ENCODE data around the gene PPOX.

PPOX gene

GRCh38 chr1:161166669-161167548 is 683 bp downstream of the PPOX start:
- DNase-seq (ENCODE audit: low read depth) = peak; percentile 41
- TF ChIP-seq POLR2A (IDR thresholded peaks at IDR 0.05; ENCODE audit: extremely low read depth, insufficient read length) (no peak), MYC (IDR thresholded peaks at IDR 0.05; ENCODE audit: low read depth, low read length) (no peak)
- H3K4me3 ChIP-seq (ENCODE audit: low read depth, low read length) = peak overlapping the region; percentile 75

DNA sequence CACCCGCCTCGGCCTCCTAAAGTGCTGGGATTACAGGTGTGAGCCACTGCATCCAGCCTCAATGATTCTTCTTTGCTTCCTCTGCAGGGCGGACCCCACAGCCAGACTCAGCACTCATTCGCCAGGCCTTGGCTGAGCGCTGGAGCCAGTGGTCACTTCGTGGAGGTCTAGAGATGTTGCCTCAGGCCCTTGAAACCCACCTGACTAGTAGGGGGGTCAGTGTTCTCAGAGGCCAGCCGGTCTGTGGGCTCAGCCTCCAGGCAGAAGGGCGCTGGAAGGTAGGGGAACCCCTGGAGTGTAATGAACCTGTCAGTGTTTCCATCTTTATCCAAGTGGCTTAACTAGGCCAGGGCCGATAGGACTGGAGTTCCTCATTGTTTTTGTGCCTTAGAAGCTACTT is 2.7 kb downstream of the PPOX start:
- no peak overlapping the region for H3K4me3 ChIP-seq (ENCODE audit: low read depth, low read length)
- TF ChIP-seq, protein P1, sequence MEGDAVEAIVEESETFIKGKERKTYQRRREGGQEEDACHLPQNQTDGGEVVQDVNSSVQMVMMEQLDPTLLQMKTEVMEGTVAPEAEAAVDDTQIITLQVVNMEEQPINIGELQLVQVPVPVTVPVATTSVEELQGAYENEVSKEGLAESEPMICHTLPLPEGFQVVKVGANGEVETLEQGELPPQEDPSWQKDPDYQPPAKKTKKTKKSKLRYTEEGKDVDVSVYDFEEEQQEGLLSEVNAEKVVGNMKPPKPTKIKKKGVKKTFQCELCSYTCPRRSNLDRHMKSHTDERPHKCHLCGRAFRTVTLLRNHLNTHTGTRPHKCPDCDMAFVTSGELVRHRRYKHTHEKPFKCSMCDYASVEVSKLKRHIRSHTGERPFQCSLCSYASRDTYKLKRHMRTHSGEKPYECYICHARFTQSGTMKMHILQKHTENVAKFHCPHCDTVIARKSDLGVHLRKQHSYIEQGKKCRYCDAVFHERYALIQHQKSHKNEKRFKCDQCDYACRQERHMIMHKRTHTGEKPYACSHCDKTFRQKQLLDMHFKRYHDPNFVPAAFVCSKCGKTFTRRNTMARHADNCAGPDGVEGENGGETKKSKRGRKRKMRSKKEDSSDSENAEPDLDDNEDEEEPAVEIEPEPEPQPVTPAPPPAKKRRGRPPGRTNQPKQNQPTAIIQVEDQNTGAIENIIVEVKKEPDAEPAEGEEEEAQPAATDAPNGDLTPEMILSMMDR (IDR thresholded peaks at IDR 0.05; ENCODE audit: low read depth, low read length) = no peak
- no peak for TF ChIP-seq MYC (IDR thresholded peaks at IDR 0.05; ENCODE audit: low read depth, low read length)
- TF ChIP-seq POLR2A (IDR thresholded peaks at IDR 0.05; ENCODE audit: extremely low read depth, insufficient read length) = no peak
- TF ChIP-seq, protein P2, sequence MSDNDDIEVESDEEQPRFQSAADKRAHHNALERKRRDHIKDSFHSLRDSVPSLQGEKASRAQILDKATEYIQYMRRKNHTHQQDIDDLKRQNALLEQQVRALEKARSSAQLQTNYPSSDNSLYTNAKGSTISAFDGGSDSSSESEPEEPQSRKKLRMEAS (IDR thresholded peaks at IDR 0.05; ENCODE audit: low read depth, low read length) = no peak
- no peak for DNase-seq (ENCODE audit: low read depth)

GRCh38 chr1:161171191-161171590 is 5.0 kb downstream of the PPOX start:
- no peak for DNase-seq (ENCODE audit: low read depth)
- no peak for TF ChIP-seq MYC (IDR thresholded peaks at IDR 0.05; ENCODE audit: low read depth, low read length)
- TF ChIP-seq, protein P1 (IDR thresholded peaks at IDR 0.05; ENCODE audit: low read depth, low read length) = peak; percentile 16
- H3K4me3 ChIP-seq (ENCODE audit: low read depth, low read length) = no peak overlapping the region

DNA sequence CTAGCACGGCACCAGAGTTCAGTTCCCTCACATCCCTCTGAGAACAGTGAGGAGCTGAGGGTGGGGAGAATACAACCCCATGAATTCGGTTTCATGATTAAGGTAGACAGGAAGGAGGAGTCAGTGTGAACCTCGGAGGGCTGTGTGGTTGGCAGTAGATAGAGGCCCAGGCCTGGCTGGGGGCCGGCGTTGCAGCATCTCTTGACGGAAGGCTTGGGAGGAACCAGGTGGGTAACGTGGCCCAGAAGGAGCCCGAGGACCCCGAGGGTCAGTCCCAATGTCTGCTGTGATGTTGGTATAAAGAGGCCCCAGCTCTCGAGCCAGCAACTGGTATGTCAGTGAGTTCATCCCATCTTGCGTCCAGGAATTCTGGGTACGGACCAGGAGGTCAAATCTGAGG is 5.5 kb downstream of the PPOX start:
- no peak for DNase-seq (ENCODE audit: low read depth)
- TF ChIP-seq, protein P1 (IDR thresholded peaks at IDR 0.05; ENCODE audit: low read depth, low read length) = no peak
- TF ChIP-seq POLR2A (IDR thresholded peaks at IDR 0.05; ENCODE audit: extremely low read depth, insufficient read length) (no peak), MYC (IDR thresholded peaks at IDR 0.05; ENCODE audit: low read depth, low read length) (no peak)
- TF ChIP-seq, protein P2 (IDR thresholded peaks at IDR 0.05; ENCODE audit: low read depth, low read length) = no peak
- no peak overlapping the region for H3K4me3 ChIP-seq (ENCODE audit: low read depth, low read length)

DNA sequence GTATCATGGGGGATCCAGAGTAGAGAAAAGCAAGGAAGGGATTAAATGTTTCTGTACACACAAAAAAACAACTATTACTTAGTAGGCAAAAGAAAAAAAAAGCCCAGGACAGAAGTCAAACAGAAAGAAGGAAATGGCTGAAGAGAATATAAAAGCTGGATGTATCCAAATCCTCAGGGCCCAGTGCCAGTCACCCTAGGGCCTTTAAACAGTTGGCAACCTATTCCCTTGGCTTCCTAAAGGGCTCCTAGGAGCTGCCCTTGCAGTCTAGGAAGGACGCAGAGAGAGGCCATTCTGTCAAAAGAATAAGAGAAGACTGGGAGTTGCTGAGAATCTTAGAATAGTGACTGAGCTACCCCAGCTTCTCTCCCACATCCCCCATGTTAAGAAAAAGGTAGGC is 6.1 kb downstream of the PPOX start:
- DNase-seq (ENCODE audit: low read depth) = no peak
- no peak for TF ChIP-seq MYC (IDR thresholded peaks at IDR 0.05; ENCODE audit: low read depth, low read length)
- TF ChIP-seq POLR2A (IDR thresholded peaks at IDR 0.05; ENCODE audit: extremely low read depth, insufficient read length) = no peak
- TF ChIP-seq, protein P1 (IDR thresholded peaks at IDR 0.05; ENCODE audit: low read depth, low read length) = no peak
- TF ChIP-seq, protein P2 (IDR thresholded peaks at IDR 0.05; ENCODE audit: low read depth, low read length) = no peak
- H3K4me3 ChIP-seq (ENCODE audit: low read depth, low read length) = no peak overlapping the region

GRCh38 chr1:161172776-161173376 is 6.7 kb downstream of the PPOX start:
- TF ChIP-seq, protein P1 (IDR thresholded peaks at IDR 0.05; ENCODE audit: low read depth, low read length) = no peak
- TF ChIP-seq MYC (IDR thresholded peaks at IDR 0.05; ENCODE audit: low read depth, low read length) = no peak
- TF ChIP-seq POLR2A (IDR thresholded peaks at IDR 0.05; ENCODE audit: extremely low read depth, insufficient read length) = no peak
- TF ChIP-seq, protein P2 (IDR thresholded peaks at IDR 0.05; ENCODE audit: low read depth, low read length) = no peak
- H3K4me3 ChIP-seq (ENCODE audit: low read depth, low read length) = no peak overlapping the region
- no peak for DNase-seq (ENCODE audit: low read depth)

Measured in NB4 (cell line).